Fibroblast of skin of right biceps (primary cell): ENCODE results near the gene PRG3.
A peak's percentile ranks its signal among the peaks of the same experiment; 100 is the strongest.
"Not testable (repeated sequence)": the region's sequence is repeated elsewhere in the genome, so short reads cannot be mapped to it uniquely, and the experiment has no call there.

ENCODE experiments used
- DNase-seq: peaks from one replicate; pipeline ENCODE4 v3.0.0-alpha.2; 2013

The PRG3 gene

DNA sequence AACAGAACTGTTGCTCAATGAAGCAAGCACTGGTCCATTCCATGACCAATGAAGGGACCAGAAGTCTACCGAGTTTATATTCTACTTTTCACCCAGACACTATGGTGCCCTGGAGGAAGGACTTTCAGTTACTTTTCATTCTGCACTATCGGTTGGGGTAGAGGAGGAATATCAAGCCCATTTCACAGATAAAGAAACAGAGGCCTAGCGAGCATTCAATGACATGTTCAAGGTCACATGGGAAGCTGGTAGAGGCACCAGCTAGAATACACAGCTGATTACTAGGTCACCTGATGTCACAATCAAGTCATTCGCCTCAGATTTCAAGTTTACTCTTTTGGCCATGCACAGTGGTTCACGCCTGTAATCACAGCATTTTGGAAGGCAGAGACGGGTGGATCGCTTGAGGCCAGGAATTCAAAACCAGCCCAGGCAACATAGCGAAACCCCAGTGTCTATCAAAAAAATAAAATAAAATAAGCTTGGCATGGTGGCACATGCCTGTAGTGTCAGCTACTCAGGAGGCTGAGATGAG is 27.1 kb upstream of the PRG3 start:
- no peak for DNase-seq

DNA sequence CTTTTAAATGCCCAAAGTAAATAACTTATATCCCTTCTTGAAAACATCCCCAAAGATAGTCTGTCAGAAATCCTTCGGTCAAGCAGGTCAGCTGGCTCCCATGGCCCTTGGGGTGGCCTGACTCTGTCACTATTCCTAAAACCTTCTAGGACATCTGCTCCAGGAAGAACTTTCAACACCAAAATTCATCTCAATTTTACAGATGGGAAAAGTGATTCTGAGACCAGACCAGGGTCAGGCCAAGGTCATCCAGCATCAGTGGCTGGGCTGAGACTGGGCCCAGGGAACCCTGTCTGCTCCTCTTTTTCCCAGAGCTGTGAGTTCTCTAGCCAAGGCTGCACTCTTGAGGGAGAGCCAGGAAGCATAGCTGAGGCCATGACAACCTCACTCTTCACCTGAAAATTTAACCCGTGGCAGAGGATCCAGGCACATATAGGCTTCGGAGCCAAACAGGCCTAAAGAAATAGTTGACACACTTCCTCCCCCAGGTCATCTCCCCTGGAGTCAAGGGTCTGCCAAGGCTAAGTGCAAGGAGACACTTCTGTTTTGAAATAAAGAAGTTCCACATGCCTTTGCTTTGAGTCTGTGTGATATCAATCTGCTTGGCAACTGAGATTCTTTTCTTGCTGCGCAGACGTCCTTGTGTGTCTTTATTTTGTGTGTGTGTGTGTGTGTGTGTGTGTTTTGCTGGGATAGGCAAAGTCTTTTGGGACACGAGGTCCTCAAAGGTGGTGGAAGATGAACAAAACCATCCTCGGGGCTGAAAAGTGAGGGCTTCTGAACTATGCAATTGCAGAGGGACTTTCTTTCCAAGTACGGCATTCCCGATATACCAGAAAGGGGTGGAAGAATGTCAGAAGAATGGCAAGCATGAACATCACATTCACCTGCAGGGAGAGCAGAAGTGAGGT is 26.3 kb upstream of the PRG3 start:
- DNase-seq: no peak

DNA sequence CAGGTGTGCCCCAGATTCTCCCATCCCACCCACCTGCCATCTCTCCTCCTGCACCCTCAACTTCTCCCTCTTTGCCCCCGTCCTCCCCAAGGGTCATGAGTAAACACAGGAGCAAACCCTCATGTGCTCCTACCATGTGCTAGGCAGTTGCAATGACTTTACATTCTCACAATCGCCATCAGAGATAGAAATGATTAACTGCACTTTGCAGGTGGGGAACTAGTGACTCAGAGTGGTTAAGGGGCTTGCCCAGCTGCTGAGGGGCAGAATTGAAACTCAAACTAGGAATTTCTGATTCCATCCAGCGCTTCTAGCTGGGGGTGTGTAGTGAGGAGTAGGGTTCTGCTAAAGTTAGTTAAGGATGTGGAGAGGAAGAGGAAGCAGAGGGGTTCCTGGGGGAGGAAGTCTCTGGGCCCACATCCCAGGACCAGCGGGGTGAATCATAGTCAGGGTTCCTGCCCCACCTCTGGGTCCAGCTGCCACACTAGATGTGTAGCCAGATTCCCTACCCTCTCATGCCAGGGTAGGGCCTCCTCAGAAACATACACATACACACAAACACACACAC is 25.5 kb upstream of the PRG3 start:
- DNase-seq: no peak

DNA sequence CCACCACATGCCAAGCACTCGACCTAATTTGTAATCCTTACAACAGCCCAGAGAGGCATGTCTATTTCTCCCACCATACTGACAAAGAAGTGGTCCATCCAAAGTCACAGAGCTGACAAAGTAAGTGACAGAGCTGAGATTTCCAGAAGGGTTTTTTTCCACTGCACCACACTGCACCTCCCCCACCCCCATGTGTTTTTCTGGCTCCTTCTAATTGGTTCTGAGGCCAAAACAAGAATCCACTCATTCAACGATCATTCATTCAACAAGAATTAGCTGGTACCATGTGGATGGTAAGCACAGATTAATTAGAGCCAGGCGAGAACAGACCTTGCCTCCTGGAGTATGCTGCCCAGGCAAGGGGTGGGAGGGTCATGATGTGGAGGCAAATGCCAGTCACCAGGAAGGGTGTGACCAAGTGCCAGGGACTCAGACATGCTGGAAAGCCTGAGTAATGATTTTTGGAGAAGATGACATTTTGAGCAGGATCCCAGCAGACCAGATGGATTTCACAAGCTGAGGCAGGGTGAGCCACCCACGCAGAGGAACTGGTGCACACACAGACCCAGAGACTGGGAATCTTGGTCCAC is 24.4 kb upstream of the PRG3 start:
- DNase-seq: no peak

DNA sequence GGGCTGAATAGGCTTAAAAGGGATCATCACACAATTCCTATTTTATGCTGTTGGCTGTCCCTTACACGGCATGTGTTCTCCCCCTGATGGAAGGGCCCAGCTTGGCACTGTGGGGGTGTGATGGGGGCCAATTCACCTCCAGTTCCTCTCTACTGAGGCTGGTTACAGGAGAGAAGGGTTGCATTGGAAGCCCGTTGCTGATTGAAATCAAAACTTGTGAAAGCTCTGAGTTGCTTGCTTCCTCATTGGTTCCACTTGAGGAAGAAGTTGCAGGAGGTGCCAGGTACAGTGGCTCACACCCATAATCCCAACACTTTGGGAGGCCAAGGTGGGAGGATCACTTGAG is 22.8 kb upstream of the PRG3 start:
- DNase-seq: no peak

DNA sequence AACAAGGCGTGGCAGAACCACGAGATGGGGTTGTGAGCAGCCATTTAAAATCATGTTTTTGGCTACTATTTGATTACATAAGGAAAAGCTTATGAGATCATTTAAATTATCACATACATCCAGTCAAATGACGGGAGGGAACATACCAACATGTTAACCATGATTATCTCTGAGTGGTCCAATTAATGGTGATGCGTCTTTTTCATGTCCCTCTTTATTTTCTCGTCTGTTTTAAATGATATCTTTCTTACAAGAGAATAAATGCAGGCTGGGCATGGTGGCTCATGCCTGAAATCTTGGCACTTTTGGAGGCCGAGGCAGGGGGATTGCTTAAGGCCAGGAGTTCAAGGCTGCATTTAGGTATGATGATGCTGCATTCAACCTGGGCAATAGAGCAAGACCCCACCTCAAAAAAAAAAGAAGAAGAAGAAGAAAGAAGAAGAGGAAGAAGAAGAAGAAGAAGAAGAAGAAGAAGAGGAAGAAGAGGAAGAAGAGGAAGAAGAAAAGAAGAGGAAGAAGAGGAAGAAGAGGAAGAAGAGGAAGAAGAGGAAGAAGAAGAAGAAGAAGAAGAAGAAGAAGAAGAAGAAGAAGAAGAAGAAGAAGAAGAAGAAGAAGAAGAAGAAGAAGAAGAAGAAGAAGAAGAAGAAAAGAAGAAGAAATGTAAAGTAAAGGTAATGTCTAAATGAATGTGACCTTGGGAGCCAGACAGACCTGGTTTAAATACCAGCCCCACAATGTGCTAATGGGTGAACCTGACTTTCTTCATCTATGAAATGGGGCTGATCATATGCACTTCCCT is 22.3 kb upstream of the PRG3 start:
- DNase-seq: not testable (repeated sequence)

DNA sequence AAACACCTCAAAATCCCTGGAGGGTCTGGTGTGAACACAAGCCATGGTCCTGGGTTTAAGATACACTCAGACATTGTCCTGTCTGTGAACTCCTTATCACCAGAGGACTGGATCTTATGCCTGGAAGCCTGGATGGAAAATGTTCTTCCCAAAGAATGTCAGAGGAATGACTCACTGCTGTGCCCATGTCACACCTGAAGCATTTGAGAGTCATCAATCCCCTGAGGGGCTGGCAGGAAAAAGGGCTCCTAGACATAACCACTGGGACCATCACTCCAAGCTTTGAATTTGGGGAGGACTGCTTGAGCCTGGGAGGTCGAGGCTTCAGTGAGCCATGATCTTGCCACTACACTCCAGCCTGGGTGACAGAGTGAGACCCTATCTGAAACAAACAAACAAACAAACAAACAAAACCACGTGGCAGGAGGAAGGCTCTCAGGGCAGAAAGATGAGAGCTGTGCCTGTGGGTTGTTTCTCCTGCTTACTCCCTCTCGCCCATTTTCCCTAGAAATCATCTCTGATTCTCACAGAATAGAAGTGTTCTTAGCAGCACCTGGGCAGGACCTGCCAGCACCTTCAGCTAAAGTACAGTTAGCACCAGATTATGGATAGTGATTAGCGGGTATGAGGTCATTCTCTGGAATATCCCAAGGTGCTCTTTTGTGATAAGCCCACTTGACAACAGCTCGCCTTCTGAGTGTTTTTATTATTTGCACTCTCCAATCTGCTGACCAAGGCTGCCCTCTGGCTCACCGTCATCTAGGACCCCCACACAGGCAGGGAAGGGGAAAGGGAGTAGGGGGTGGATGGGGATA is 21.4 kb upstream of the PRG3 start:
- DNase-seq: peak; percentile 23

DNA sequence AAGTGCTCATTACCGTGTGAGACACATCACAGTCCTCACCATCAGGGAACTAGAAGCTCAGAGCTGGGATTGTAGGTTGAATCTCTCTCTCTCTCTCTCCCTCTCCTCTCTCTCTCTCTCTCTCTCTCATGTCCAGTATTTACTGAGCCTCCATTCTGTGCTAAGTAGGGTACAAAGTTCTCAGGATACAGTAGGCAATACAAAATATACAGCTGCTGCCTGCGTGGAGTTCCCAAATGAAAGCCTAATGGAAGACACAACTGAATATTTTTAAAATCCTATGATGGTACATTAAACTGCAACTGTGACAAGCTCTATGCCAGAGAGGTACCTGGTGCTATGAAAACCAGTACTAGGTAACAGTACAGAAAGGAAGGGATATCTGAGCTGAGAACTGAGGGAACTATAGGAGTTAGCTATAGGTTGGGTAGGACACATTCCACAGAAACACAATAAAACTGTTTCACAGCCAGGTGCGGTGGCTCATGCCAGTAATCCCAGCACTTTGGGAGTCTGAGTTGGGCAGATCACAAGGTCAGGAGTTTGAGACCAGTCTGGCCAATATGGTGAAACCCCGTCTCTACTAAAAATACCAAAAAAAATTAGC is 19.1 kb upstream of the PRG3 start:
- DNase-seq: no peak

DNA sequence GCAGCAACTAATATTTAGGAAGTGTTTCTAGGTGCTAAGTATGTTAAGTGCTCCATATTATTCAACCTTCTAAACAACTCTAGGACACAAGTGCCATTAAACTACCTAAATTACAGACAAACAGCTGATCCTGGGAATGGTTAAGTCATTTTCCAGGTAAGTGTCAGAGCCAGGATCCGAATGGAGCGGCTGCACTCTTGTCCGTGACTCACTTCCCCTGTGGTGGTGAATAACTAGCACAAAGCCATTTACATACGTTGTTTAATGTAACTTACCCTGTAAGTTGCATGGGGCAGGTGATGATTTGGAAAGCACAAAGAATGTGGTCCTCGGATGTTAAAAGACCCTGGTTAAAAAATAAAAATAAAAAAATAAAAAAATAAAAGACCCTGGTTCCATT is 18.3 kb upstream of the PRG3 start:
- DNase-seq: no peak

DNA sequence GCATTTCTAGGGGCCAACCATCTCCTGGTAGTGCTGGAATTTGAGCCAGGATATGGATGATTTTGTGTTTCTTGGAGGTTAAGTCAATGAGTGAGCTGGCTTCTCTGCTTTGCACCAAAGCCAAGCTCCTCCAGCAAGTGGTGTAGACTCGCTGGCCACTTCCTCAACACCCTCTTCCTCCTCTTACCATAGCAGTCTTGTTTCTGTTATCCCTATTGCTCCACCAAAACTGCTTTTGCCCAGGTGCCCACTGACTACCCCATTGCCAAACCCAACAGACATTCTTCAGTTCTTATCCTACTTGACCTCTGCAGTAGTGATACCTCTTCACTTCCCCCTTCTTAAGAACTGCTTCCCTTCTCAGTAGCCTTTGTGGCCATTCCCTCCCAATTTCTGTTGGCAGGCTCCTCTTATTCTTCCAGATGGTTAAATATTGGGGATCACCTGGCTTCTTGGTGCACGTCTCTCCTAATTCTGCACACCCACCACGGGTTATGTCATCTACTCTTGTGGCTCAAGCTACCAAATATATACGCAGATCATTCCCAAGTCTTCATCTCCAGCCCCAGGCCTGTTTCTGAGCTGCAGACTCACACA is 16.5 kb upstream of the PRG3 start:
- no peak for DNase-seq

DNA sequence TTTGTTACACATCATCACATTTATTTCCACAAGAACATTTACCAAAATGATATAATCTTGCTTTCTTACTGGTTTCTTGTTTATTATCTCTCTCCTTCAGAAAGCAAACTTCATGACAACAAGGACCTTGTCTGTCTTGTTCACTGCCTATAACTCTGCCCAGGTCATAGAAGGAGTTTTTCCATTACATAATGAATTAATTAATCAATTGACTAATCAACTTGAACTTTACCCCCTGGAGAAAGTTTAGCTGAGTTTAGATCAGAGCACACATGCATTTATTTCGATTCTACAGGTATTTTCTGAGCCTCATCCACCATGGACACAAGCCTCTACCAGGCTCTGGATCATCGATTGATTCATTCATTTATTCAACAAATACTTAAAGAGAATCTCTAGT is 15.8 kb upstream of the PRG3 start:
- no peak for DNase-seq

DNA sequence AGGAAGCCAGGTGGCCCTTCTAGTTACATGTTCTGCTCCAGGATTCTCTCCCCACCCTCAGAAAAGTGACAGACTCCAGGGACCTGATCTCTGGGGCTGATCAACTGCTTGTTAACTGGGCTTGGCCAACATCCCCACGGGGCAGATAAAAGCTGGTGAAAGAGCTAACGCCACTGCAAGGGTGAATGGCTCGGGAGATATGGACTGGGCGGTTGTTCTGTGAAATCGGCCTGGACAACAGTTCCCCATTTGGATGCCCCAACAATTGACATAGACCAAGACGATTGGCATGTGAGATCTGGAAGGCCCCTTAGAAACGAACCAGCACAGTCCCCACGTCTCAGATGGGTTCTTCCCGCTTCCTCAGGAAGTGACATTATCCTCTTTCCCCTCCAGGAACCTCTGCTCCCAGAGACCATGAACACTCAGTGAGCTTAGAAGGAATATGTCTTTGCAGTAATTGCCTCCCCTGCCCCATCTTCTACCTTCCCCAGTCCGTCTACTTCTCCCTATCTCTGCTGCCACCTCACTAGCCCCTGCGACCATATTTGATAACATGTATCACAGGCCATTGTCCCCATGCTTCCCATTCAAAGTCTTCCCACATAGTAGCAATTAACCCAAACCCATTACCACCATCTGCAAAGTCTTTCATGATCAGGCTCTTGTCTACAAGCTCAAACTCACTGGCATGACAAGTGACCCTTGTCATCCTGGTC is 15.1 kb upstream of the PRG3 start:
- no peak for DNase-seq

DNA sequence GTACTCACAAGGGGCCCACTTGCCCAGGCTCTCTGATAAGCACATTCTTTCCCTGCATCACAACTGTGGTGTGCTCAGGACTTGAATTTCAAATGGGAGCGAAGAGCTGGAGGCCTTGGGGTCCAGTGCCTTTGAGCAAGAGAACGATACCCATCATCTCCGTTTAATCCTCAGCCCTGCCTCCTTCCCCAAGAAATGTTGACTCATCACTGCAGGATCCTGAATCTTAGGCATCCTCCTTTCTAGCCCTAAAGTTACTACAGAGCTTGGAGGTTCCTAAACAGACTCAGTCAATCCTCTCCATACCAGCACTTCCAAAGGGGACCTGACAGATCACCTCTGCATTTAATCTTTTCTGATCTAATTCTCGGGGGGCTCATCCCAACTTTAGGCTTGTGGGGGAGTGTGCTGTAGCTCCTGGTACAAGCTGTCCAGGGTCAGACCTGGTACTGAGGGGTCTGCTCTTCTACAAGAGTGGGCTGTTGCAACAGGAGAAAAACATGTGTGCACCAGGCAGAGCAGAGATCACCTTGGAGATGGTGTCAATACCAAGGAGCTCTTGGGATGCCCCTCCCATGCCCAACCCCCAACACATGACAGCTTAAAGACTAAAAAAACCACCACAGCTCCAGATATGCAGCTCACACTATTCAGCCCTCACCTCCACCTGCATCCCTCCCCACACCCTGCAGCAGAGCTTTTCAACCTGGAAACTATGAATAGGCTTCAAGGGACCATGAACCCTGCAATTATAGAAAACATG is 13.4 kb upstream of the PRG3 start:
- DNase-seq: no peak

DNA sequence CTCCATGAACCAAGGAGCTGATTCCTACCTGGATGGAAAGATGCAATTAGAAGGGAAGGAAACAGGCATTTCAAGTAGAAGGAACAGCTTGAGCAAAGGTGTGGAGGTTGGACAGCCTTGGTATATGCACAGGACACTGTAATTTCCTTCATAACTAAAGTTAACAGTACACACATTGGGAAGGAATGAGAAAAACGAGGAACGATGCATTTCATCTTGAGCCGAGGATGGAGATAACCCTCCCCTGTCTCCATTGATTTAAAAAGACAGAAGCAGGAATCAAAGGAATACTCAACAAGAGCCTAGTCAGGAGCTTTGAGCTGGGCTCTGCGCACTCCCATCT is 11.8 kb upstream of the PRG3 start:
- no peak for DNase-seq

DNA sequence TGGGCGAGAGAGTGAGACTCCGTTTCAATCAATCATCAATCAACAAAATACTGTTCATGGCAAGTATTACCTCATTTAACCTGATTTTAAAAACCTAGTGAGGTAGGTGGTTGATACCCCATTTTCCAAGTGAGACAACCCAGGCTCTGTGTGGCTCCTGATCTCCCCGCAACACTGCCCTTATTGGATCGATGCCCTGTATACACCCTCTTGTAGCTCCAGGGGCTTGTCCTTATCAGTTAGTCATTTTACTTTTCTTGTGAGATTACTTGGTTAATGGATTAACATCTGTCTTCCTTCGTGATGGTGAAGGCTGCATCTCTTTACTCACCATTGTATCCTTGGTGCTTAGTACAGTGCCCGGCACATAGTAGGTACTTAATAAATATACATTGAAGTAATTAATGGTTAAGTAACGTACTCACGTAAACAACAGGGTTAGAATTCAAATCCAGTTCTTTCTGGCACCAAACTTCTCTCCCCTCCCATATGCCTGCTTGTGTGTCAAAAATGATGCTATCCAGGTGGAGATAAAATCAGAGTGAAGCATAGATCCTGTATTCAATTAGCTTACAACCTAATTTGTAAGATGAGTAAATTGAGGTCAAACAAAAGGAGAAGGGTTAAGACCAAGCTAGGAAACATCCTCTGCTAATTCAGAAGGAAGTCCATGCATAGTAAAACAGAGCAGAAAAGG is 11.3 kb upstream of the PRG3 start:
- DNase-seq: no peak

DNA sequence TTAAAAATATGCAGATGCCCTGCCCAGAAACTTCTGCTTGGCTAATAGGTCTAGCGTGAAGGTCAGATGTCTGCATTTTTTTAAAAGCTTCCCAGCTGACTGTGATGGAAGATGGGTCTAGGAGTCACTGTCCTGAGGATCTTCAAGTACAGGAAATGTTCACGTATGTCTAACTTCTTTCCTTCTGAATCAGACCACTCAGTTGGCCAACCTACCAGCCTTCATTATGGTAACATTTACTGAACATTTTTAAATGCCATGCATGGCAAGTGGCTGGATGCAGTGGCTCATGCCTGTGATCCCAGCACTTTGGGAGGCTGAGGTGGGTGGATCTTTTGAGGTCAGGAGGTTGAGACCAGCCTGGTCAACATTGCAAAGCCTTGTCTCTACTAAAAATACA is 10.6 kb upstream of the PRG3 start:
- DNase-seq: no peak

DNA sequence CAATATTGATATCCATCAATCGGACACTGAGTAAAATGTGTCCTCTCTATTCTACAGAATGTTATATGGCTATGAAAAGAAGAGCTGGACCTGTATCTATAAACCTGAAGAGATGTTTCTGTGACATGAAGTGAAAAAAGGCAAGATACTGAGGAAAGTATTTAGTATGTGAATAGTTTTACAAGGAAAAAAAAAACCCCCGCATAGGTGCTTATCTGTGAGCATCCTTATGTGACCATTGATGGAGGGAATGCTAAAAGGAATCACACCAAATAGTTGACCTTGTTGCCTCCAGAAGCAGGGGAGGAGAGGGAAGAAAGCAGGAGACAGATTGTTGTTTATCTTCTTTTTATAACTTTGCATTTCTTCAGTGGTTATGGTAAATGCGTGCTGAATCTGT is 10.2 kb upstream of the PRG3 start:
- no peak for DNase-seq

DNA sequence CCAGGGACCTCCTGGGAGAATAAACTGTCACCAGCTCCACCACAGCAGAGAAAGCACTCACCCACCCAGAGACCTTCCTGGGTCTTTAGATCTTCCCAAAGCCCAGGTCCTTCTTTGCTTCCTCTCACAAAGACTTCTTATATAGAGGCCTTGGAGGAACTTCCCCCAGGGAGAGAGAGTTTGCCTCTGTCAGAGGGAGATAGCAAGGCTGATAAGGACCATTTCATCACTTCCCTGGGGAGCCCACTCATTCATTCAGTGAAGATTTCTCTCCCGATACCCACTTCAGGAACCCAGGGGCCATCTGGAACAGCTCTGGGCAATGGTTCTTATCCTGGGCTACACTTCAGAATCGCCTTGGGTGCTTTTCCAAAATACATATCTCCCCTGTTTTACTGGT is 9.6 kb upstream of the PRG3 start, which contains the start of gene PRG2:
Gene PRG2, minus strand, starts transcription at position 116 of the 400 bp plus-strand sequence. CDS start 706 bp downstream, outside the sequence.
- no peak for DNase-seq

DNA sequence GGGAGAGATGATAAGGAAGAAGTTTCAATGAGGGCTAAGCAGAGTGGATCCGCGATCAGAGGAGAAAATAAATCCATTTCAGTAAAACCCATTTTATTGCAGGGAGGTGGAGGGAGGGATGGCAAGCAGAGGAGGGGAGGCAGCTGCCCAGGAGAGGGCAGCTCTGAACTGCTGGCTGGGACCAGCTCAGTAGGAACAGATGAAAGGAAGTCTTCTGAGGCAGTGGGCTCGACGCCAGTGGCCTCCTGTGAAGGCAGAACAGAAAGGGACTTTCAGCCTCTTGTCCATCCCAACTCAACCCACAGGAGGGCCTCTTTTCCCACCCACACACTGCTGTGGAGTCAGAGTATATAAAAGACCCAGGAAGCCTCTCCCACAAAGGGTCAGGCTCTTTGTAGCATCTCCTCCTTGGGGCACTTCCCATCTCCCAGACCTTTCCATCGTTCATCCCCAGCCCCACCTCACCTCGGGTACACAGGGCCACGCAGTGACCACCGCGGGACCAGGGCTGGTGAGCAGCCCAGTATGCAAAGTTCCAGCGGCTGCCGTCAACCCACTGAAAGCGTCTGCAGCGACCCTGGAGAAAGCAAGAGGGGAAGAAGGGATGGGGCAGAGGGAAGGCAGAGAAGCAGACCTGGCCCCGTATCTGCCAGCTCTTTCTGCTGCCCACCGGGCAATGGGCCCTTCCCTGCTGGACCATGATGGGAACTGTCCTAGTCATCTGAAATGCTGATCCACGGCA is 6.5 kb upstream of the PRG3 start:
- DNase-seq: no peak
